IPS-11a (cell line): ENCODE results near the gene FRMPD4.

Source experiments
- H3K4me3 ChIP-seq: one replicate; pipeline ENCODE4 v1.5.1; 2013; ENCODE audit warnings: low read depth, low read length, control low read depth

Gene FRMPD4

GRCh38 chrX:12210196-12210815, 72.0 kb downstream of the FRMPD4 start:
- no peak overlapping the region for H3K4me3 ChIP-seq

GRCh38 chrX:12210971-12211370, 72.7 kb downstream of the FRMPD4 start:
- no peak overlapping the region for H3K4me3 ChIP-seq

DNA sequence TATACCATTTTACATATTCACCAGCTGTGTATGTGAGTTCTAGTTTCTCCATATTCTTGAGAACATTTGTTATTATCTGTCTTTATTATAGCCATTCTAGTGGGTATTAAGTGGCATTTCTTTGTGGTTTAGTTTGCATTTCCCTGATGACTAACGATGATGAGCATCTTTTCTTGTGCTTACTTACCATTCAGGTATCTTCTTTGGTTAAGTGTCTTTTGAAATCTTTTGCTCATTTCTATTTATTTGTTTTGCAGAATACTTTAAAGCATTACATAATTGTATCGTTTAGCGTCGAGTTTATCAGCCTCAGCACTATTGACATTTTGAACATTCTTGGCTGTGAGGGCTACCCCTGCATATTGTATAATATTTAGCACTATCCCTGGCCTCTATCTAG, 85.4 kb downstream of the FRMPD4 start:
- no peak overlapping the region for H3K4me3 ChIP-seq

DNA sequence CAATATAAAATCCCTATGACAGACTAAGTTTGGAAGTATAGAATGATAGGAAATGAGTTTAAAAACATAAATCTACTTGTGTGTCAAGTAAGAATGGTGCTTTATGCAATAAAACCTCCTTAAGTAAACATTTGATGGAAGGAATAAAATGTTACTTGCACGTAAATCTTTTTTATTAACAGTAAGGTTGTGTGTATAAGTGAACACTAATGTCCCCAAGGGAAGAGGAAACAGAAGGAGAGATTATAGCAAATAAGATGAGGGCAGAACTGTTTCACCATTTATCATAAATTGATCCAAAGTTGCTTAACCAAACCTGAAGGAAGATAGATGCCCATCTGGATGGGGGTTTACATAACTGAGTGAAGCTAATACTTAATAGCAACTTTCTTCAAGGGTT, 86.8 kb downstream of the FRMPD4 start:
- no peak overlapping the region for H3K4me3 ChIP-seq

DNA sequence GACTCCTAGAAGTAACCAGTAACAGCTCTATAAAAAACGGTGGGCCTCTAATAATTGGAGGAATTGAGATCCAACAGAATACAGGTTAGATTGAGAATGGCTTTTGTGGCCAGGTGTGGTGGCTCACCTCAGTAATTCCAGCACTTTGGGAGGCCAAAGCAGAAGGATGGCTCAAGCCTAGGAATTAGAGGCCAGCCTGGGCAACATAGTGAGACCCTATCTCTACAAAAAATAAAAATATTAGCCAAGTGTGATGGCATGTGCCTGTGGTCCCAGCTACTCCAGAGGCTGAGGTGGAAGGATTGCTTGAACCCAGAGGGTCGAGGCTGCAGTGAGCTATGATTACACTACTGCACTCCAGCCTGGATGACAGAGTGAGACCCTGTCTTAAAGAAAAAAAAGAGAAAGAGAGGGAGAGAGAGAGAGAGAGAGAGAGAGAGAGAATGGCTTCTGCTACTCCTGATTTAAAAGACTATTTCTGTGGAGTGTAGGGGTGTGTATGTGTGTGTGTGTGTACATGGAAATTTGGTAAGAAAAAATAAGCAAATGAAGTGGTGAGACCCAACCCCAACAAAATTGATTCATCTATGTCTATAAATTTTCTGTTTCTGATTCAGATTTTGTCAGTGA, 89.3 kb downstream of the FRMPD4 start:
- no peak overlapping the region for H3K4me3 ChIP-seq

DNA sequence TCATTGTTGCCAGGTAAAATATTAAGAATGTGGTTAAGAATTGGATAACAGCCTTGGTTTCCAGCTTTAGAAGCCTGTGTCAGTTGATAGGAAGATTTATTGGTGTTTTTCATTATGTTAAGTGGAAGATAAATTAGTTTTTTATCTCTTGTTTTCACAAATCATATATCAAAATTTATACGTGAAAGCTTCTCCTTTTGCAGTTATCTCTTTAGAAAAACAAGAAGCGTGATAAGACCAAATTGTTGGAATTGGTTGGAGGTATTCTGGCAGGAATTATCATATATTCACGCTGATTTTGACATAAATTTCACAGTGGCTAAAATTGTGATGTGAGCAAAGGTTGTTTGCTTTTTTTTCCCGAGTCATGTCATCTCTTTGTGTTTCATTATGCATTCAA, 90.6 kb downstream of the FRMPD4 start:
- H3K4me3 ChIP-seq, result no peak overlapping the region

DNA sequence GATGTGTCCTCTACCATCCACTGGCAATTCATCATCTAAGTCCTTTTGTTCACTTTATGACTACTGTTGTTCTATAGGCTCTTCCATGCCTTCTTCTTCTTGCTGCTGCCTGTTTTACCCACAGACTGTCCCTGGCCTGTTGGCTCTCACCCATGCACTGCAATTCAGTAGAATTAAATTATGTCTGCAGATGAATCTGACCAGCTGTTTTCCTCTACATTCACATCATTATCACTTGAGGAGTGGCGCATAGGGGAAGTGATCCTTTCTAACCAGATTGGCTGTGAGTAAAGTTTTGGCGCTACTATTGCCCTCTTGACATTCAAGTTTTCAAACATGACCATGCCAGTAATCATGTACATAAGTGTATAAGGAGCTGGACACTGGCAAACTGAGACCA, 91.7 kb downstream of the FRMPD4 start:
- no peak overlapping the region for H3K4me3 ChIP-seq

DNA sequence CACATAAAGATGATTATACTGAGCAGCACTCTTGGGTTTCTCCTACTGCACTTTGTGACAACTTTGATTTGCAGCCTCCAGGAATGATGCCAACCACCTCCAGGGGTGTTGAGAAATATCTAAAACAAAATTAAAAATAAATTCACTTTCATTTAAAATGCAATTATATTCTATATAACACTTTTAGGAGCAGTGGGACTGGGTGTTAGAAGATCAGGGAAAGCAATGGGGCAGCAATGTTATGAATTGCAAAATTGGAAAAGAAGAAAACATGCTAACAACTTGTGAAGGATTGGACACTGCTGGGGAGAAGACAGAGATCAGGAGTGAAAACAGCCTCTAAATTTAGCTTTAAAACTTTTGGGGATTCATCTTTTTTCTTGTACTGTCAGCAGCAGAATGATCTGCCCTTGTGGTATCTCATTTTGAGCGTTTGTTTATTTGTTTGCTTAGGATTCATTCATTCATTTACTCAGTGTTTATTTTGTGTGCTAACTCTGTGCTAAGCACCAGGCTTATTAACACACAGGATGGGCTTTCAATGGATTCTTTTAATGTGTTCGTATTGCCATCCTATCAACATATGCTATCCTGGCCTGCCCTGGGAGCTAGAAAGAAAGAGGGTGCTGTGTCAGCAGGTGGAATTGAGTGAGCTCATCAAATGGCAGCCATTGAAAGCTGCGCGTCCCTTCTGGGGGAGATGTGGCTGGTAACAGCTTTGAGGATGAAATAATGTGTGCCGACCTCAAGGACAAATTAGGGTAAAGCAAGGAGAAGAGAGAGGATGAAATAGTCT, 96.5 kb downstream of the FRMPD4 start:
- H3K4me3 ChIP-seq, result no peak overlapping the region

DNA sequence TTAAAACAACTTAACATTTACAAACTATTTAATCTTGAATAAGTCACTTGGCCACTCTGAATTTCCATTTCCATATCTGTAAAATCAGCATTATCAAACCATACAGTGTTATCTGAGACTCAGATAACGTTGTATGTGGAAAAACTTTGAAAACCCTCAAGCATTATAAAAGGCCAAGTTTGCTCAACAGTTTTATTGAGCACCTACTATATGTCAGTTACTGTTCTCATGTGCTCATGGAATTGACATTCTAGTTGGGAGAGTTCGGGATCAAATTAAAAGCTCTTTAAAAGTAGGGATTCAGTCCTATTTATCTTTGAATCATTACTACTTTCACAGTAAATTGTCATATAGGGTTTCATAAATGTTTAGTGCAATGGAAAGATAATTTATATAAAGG, 97.9 kb downstream of the FRMPD4 start:
- no peak overlapping the region for H3K4me3 ChIP-seq

GRCh38 chrX:12237131-12237530, 98.9 kb downstream of the FRMPD4 start:
- H3K4me3 ChIP-seq, result no peak overlapping the region

DNA sequence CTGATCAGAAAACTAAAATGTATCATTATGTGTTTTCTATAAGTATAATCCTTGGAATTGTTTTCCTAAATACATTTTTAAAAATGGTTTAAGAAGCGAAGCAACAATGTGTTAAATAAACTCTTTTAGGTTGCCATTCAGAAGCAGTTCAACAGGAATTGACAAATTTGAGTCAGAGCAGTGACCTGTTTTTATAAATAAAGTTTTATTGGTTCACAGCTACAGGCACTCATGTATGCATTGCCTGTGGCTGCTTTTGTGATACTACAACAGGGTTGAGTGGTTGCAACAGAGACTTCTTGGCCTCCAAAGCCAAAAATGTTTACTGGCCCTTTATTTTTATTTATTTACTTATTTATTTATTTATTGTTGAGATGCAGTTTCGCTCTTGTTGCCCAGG, 99.5 kb downstream of the FRMPD4 start:
- no peak overlapping the region for H3K4me3 ChIP-seq

DNA sequence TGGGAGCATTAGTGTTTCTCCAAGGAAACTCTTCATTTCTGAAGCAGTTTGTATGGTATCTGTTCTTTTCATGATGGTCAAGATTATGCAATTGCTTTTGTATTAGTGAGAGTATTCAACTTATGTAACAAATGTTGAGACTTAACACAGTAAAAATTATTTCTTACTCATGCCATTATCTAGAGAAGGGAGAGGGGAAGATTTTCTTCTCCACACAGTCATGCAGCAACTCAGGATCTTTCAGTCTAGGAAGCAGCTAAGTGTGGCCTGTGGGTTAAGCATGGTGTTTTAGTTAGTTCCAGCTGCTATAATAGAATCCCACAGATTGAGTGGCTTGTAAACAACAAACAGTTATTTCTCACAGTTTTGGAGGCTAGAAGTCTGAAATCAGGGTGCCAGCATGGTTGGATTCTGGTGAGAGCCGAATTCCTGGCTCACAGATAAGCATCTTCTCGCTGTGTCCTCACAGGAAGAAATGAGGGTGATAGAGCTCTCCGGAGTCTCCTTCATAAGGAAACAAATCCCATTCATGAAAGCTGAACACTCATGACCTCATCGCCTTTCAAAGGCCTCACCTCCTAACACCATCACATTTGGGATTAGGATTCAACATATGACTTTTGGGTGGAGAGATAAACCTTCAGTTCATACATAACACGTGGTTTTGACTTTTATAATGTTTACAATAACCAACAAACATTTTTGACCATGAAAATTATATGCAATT, 101.2 kb downstream of the FRMPD4 start:
- no peak overlapping the region for H3K4me3 ChIP-seq

GRCh38 chrX:12240491-12240890, 102.2 kb downstream of the FRMPD4 start:
- no peak overlapping the region for H3K4me3 ChIP-seq

DNA sequence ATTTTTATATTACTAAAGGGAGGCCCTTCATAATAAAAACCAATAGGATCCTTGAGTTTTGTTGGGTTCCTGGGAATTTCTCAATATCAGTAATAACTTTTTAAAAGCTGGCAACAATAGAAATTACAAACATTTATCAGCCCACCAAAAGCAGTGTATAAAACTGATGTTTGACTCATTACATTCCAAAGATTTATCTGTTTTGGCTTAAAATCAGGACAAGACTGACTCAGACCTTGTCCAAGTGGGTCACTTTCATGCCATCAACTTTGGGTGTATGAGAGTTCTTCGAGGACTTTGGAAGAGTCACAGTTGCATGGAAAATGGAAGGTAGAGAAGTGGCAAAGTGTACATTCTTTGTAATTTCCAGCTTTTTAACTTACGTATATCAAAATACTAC, 102.8 kb downstream of the FRMPD4 start:
- no peak overlapping the region for H3K4me3 ChIP-seq

DNA sequence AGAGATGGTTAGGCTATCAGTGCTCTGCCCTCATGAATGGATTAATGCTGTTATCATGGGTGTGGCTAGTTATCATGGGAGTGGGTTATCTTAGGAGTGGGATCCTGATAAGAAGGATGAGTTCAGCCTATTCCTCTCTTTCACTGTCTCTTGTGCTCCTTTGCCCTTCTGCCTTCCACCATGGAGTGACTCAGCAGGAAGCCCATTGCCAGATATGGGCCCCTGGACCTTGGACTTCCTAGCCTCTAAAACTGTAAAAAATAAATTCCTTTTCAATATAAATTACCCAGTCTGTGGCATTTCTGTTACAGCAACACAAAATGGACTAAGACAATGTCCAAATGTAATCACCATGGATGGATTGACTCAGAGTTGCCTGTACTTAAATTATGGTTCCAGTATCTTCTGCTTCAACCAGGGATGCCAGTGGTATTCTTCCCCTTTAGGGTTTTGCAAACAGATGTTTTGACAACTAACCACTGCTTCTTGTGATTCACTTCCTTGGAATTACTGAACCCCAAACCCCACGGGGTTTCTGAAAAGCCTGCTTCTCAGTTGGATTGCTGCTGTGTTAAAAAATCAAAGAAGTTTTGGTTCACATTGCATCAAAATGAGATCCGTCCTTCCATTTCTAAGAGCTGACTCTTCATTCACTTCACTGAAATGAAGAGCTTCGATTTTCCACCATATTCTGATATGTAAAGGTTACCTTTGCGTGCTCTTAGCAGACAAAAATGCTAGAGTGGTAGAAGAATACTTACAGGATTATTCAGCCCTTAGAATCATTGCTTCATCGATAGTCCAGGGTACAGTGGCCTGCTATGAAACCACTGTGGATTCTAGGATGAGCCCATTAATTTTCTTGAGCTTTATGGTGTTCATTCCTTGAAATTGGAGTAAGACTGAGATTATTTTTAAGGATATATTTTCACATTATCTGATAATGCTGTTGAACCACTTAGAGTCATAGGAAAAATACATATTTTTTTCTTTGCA, 107.7 kb downstream of the FRMPD4 start:
- H3K4me3 ChIP-seq, result no peak overlapping the region

- H3K4me3 ChIP-seq, result no peak overlapping the region
Observed at GRCh38 chrX:12249997-12250396, 111.7 kb downstream of the FRMPD4 start.

DNA sequence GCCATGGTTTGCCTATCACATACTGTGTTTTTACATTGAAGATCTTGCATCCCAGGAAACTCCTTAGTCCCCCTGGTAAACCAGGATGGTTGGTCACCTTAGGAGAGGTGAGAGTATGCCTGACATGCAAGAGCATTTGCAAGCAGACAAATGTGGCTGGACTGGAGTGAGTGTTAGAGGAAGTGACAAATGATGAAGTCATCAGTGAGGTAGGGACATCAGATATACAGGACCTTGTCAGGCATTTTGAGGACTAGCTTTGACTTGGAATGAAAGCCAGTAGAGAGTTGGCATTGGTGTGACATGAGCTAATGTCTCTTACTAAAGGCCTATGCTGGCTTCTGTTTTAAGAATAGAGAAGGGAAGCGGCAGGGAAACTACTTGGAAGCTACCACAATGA, 124.9 kb downstream of the FRMPD4 start:
- H3K4me3 ChIP-seq, result no peak overlapping the region

DNA sequence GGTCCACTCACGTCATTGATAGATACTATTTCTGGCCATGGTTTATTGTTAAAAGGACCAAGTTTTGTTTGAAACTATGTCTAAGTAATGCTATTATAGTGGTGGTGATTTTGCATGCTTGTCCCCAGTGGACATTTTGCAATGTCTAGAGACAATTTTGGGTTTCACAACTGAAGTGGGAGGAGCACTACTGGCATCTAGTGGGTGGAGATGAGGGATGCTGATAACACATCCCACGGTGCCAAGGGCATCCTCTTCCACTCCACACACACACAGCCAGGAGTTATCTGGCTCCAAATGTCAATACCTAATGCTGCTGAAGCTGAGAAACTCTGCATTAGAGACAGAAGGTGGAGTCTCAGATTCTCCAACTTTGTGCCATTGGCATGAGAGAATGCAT, 131.2 kb downstream of the FRMPD4 start:
- no peak overlapping the region for H3K4me3 ChIP-seq

DNA sequence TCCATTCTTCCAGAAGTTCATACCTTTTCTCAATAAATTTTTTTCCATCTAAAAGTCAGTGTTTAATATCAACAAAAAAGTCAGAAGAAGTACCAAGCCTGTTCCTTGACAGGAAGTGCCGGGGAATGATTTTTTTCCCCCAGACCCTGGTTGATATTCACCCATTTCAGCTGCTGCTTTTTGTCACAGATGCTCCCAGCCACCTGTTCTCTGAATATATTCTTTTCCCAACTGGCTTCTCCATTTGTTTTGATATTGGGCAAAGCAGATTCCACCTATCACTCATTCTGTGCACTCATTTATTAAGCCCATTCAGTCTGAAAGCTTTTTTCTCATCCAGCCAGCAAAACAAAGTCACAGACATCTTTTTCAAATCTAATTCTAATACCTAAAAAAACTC, 139.9 kb downstream of the FRMPD4 start:
- H3K4me3 ChIP-seq, result no peak overlapping the region

DNA sequence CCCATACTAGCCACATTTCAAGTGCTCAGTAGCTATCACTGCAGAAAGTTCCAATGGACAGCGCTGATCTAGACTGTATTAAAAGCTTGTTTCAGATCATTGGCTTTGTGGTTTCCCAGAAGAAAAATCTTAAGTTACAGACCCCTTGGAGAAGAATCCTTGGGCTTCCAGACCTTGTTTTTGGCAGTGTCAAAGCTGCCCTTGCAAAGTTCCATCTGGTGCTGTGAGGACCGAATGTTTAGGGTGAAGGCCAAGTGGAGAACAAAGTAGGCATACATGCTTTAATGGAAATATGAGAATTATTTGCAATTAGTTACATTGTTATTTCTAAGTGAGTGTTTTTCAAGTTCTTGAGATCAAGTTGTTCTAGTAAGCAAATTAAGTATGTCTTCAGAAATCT, 144.7 kb downstream of the FRMPD4 start:
- no peak overlapping the region for H3K4me3 ChIP-seq
